GM21447 (cell line): ENCODE measurements around the gene REG4.

Experiments used
- ATAC-seq: cut with Tn5 transposase; IDR thresholded peaks from one replicate; pipeline ENCODE4 v1.9.1; 2021; ENCODE audit not compliant: unreplicated experiment

Gene REG4

DNA sequence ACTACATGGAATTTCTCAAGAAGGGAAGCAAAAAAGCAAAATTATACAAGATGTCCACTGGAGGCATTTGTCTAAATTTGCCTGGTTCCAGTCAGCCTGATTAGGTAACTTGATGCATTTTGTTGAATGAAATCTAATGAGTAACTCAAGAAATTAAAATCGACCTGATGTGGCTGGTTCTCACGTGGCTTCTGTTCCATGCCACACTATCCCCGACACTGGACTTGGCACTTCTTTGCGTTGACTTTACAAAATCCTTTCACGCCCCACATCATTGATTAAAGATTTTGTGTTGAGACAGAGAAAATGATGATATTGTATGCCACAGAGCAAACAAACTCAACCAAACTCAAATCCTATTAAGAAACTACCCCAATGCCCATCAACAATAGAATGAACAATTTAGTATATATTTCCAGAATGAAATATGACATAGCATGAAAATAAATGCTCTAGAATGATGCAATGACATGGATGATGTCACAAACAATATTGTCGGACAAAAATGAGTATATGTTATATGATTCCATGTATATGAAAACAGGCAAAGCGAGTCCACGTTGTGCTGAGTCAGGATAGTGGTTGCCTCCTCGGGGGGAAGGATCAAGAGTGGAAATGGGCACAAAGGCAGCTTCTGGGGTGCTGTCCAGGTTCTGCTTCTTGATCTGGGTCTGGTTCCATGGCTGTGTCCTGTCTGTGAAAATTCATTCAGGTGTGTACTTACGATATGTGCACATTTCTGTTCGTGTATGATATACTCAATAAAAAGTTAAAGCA is 29.6 kb downstream of the REG4 start:
- ATAC-seq: no peak

DNA sequence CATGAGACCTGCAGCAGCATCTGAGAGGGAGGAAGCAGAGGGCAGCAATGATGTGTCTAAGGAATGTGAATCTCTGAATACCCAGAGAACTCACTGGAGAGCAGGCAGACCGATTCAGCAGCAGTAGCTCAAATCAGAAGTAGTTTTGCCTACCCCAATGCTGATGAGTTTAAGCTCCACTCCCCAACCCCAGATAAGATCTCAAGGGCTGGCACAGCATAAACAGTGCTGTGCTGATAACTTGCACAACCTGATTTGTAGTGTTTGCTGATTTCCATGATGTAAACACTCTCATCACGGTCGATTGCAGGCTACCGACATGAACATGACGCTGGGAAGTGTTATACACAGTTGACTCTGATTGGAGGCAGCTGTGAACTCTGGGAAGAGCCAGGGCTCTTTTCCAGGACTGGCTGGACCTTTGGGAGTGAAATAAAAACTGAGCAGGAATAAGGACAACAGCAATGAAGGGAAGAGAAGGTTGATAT is 31.3 kb downstream of the REG4 start:
- ATAC-seq: no peak

DNA sequence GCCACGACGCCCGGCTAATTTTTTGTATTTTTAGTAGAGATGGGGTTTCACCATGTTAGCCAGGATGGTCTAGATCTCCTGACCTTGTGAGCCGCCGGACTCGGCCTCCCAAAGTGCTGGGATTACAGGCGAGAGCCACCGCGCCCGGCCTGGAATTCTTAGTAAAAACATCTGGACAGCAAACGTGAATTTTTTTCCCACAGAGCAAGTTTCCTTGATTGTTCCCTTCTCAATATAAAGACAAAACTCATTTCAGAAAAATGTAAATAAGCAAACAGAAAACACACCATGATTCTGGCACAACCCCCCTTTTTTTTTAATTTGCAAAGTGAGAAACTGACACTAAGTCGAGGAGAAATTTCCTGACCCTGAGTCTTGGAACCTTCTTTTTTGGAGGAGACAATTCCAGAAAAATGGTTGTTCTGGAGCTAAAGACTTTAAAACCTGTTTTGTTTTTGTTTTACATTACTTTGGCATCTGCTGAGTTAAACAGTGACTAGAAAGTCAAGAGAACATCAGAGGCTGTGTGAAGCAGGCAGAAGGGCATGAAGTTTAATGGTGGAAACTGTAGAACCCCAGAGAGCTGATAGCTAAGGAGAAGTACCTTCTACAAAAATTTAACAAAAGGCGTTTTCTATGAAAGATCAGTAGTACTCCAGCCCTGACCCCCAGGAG is 32.2 kb downstream of the REG4 start:
- no peak for ATAC-seq

DNA sequence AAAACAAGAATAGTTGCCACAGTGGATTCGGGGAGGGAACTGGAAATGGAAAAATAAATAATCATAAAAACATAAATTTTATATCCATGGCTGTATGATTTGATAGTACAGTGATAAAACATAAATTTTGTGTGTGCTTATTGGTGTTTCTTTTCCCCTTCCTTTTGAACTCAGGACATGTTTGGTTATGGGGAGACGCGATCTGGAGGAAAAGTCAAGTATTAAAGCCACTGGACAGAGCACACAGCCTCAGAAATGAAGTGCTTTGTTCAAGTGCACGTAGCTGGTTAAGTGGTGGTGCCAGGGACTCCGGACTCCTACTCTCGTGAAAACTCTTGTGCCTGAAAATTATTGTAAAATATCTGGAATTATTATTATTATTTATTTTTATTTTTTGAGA is 32.9 kb downstream of the REG4 start:
- no peak for ATAC-seq

DNA sequence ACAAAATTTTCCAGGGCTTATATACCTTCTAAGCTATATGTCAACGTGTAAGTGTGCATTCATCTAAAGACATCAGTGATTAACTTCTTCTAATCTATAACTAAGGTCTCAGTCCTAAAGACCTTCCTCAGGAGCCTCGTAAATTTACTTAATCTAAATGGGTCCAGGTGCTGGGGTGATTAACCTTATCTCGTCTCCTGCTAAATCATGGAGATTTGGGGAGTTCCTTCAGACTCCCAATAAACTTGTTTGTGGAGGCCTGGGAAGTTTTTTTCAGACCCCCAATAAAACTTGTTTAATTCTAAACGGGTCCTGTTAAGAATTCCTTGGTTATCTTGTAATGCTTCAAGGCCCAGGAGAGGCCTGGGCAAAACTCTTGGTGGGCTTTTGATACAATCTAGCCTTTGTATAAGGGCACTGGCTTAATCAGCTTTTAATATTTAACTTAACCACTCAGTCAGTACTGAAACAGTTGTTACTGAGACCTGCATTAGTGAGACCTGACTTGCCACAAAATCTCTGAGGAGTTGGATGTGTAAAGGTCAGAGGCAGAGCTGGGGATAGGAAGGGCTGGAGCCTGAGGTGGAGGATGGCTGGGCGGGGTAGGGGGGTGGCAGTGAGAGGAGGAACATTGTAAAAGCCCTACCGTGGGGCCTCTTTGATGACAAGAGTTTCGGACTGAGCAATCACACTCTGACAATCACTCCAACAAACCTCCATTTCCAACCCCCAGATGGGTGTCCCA is 36.3 kb downstream of the REG4 start:
- ATAC-seq: no peak

DNA sequence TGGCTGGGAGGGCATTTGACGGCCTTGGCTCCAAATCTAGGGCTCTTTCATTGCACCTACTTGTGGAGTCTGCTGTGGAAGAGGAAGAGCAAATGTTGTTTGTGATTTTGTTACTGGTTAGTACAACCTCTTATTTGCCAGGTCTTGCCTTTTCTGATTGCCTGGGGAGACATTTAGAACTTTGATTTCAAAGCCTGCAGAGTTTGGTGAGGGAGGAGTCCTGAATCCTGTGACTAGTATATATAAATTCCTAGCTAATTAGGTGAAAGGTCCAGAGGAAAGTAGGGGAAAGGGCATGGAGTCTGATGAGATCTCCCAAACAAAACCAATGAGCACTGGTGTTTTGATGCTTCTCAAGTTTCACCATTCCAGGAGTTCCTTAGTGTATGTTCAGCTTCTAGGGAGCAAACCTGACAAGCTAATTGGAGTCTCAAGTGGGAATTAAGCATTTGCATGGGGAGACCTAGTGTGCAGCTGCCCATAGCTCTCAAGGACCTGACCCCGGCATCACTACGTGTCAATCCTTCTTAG is 37.5 kb downstream of the REG4 start:
- no peak for ATAC-seq

DNA sequence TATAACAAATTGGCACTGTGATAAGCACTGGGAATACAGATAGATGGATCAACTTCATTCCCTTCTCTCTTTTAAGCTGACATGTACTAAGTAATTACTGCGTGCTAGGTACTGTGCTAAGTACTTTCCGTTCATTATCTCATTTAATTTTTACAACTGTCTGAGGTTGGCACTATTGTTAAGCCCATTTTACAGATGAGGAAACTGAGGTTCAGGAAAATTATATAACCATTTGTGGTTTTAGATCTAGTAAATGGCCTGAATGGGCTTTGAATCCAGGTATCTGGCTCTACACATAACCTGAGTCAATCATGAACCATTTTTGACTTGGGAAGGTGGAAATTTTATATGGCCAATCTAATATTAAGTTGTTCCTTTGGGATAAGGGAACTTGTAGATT is 39.0 kb downstream of the REG4 start:
- no peak for ATAC-seq

DNA sequence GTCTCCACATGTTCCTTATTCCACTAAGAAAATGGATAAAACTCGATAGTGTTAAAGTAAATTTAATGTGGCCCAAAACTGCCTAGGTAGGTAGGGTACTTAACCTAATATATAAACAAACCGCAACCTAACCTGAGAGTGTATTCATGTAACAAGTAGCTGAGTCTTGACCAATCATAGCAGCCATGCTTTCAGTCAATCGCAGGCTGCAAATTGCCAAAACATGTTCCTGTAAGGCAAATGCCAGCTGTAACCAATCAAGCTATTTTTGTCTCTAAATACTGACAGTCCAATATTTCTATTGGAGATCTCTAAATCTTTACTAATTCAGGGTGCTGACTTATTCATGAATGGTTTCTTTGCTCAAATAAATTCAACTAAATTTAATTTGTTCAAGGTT is 39.5 kb downstream of the REG4 start:
- ATAC-seq: no peak

DNA sequence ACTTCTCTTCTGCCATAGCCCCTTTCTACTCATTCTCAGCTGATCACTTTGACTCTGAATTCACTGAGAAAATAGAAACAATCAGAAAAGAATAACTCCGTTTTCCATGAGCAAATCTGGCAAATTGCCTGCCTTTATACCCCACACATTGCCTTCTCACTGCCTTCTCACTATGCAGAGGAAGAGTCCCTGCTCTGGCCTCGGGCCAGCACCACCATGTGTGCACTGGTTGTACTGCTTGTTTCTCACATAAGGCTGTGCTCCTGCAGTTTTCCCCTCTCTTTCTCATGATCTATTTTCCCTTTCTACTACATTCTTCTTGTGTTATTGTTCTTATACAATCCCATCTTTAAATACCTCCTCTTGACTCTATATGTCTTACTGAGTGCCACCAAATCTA is 40.2 kb downstream of the REG4 start:
- ATAC-seq: no peak

DNA sequence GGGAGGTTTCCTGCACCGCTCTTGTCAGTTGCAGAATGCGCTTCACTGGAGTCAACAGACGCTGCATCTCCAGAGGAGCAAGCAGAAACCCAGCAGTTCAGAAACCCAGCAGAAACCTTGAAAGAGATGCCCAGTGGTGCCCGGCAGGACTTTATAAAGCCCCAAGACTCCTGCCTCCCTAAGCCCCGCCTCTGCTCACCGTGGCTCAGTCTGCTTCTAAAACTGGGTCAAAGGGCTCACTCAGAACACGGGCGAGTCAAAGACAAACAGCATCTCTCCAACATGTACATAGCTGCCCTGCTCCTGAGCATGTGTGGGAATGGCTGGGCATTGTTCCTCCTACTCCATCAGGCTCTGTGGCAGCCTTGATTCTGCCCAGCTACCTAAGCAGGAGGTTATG is 42.5 kb downstream of the REG4 start, which contains the start of gene HMGCS2:
TSS of gene HMGCS2 (minus strand) at position 128 of the 400 bp plus-strand sequence. CDS start at position 67, 61 bp downstream.
- ATAC-seq: no peak

DNA sequence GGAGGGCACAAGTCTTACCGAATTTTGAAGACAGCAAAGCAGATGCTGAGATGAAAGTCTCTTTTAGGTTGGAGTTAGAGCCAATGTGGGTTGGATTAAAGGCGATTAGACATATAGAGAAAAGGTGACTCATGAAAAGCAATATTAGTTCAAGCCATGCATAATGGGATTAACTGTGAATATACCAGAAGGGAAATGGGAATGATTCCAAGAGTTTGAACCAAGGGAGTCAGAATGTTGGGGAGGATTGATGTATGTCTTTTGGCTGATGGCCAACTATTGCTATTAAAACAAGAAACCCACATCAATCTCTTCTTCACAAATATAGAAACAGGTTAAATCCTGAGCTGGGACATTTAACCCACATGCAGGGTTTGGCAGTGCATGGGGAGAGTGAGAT is 43.8 kb downstream of the REG4 start:
- ATAC-seq: no peak

DNA sequence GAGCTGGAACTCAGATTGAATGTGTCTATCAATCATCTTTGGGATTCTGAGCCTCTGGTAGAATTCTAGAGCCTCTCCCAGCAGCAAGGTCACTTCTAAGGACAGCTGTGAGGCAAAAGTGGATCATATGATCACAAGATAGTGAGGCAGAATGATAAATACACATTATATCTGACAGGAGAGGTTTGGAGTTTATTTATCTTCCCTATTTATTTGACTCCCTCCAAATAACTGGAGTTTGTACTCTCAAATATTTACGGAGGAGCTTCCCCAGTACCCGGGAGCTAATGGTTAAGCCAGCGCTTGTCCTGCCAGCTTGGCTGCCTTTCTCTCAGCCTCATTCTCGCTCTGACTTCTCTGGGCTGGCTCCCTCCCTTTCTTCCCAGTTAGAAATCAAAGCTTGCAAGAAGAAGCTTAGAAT is 44.9 kb downstream of the REG4 start:
- ATAC-seq: no peak

DNA sequence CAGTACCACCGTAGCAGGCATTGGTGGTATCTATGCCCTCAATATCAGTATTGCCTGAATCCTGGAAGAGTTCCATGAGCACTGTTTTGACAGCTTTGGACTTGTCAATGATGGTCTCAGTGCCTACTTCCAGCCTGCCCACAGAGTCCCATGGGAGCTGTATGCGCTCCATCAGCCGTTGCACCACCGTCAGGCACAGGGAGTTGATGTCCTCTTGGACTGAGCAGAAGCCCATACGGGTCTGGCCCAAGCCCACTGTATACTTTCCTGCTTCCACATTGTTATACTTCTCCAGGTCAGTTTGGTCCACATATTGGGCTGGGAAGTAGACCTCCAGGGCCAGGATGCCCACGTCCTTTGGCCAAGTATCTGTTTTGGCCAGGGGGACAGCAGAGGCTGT is 47.0 kb downstream of the REG4 start:
- ATAC-seq: no peak

DNA sequence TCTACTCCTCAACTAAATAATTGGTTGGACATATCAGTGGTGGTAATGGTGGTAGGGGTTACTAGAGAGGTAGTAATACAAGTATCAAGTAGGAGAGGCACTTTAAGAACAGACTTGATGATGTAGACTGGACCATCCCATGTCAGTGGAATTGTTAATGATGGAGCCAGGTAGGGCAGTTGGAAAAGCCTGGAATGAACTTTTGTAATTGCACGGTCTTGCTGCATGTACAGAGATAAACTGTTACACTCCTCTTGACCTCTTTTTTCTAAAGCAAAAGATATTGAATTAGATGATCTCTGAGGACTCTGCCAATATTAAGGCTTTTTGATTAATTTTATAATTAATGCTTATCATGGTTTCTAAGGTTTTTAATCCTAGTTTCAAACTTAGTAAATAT is 48.3 kb downstream of the REG4 start:
- no peak for ATAC-seq

DNA sequence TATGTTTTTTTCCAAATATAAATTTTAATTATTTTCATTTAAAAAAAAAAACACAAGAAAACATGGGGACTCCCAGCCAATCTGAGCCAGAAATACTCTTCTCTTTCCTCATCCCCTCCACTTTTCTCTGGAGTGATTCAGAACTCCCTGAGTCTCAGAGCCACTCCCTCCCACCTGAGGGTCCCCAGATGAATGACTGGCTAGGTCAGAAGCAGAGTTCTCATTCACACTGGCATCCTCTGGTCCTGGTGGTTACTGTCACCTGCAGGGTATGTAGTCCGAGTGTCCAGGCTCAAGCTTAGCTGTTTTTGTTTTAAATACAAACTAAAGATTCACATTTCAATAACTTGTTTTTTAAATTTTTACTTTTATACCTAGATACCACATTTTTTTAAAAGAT is 48.9 kb downstream of the REG4 start:
- ATAC-seq: no peak

DNA sequence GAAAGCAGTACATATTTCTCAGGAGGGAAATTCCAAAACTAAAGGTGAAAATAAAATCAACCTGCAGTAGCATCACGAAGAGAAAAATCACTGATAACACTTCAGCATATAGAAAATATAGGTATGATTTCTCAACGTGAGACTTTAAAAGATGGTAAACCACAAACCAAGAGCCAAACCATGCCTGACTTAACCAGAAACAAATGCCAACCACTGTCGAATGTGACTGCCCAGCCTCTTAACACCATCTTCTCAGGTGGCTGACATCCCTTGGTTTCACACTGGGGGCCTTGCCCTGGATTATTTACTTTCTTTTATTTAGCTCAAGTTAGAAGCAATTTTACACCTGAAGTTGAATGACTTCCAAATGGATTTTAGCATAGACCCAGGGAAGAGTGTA is 52.7 kb downstream of the REG4 start:
- ATAC-seq: no peak

DNA sequence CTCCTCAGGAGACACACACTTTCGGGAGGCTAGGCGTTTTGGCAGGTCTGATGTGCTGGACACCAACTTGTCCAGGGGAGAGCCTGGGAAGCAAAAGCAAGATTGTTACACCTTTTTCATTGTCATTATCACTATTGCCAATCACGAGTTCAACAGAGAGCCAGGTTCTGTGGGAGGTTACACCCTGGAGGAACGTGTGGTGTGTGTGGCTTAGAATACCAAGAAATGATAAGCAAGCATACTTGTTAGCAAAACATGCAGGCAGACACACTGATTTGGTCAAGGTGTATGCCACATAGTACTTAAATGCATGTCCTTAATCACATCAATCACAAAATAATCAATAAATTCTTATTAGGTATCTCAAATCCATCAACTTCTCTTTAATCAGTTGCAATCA is 58.7 kb downstream of the REG4 start:
- no peak for ATAC-seq

DNA sequence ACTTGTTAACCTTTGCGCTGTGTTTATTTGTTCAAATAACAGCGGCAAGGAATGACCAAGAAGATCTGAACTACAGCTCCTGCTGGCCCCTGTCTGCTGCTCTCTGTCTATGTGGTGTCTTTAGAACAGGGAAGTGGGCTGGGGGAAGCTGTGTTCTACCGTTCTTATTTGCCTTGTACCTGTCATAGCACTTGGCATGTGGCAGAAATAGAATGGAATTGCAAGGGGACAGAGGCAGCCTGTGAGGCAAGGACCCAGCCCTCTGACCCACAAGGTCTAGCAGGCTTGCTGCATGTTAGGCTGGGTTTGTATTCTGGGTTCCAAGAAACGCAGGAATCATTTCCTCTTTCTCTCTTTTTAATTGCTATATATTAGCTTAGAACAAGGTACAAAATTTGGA is 63.2 kb downstream of the REG4 start:
- ATAC-seq: no peak

DNA sequence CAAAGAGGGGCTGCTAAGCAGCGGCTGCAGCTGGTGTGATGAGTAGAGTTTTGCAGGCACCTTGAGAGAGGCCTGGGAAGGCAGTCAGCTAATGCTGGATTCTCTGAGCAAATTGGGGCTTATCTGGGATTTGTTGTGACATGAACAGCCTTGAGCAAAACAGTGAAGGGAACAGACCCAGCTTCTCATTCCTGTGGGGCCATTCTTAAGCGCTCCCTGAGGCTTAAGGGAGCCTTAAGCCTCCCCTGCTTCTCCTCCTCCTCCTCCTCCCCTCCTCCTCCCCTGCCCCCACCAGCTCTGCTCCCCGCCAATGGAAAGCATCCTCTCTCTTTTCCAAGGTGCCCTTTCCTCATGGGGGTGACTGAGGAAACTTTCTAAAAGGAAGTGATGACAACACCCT is 63.8 kb downstream of the REG4 start:
- no peak for ATAC-seq

DNA sequence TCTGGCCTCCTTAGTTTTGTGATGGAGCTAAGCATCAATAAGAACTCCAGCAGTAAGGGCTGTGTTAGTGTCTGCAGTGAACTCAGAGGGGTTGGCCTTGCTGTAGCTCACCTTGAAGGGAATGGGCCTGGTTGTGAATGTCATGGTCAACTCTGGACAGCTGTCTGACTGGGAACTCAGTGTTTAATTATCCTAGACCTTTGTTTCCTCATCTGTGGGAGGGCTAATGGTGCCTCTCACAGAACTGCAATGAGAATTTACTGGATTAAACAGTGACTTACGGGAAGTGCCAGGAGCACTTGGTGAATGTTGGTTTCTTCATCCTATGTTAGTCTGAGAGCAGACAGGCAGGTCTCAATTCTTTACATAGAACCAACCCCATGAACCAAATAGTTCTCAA is 66.2 kb downstream of the REG4 start:
- no peak for ATAC-seq

DNA sequence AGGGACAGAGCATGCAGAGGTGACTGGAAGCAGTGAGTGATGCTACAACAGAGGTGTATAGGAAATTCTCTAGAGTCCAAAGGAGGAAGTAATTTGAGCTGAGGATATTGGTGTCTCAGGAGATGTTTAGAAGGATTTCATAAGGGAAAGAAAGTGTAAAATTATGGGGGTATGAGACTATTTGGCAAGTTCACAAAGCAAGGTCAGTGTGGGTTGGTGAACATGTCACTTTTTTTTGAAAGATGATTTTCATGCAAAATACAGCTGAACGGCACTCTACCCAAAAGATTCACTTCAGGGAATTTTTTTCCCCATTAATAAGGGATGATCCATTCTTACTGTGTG is 66.7 kb downstream of the REG4 start:
- no peak for ATAC-seq
